Panc1 (cell line): ENCODE measurements around the gene WASF2. TPM values are rescaled to one million over a fixed set of nuclear protein-coding genes. Genes with fewer than 3 reads are reported as not detected.

Experiments used
- ATAC-seq: fragments of 200-7000 bp; cut with Tn5 transposase; 2 replicates; pipeline ENCODE4 v1.9.1; 2020; ENCODE audit warnings: mild to moderate bottlenecking, moderate library complexity
- BruUV-seq: library from RNA; stranded (reverse); fragments of 400-500 nt; replicated peaks from 2 replicates; lab custom pipeline; 2021; lab: Mats Ljungman, UMichigan
- CTCF ChIA-PET: fragments of 300-600 bp; sonication (Branson Sonifier 250); formaldehyde crosslinking; loops from one replicate; lab custom pipeline; 2022; ENCODE audit warnings: antibody characterized with exemption; lab: Charles Lee
- POLR2A ChIA-PET: fragments of 300-600 bp; sonication (Branson Sonifier 250); formaldehyde crosslinking; loops from one replicate; lab custom pipeline; 2022; ENCODE audit warnings: antibody characterized with exemption; lab: Charles Lee
- DNase-seq: peaks from one replicate; pipeline ENCODE4 v3.0.0-alpha.2; 2010; ENCODE audit warnings: low read depth, low spot score
- H3K27ac ChIP-seq: 2 replicates; pipeline ENCODE4 v1.5.1; 2011; ENCODE audit warnings: mild to moderate bottlenecking, low read length, inconsistent platforms
- H3K27me3 ChIP-seq: fragments of 200-500 bp; sonication (Bioruptor generic); 2 replicates; pipeline ENCODE4 v1.6.0; 2014; ENCODE audit warnings: low read length, inconsistent platforms; ENCODE audit not compliant: control insufficient read depth, insufficient read depth
- H3K36me3 ChIP-seq: fragments of 200-500 bp; sonication (Bioruptor generic); 2 replicates; pipeline ENCODE4 v1.5.1; 2014; ENCODE audit warnings: inconsistent platforms, mild to moderate bottlenecking, low read length, moderate library complexity; ENCODE audit not compliant: control insufficient read depth, insufficient read depth
- H3K4me1 ChIP-seq: 2 replicates; pipeline ENCODE4 v1.5.1; 2011; ENCODE audit warnings: inconsistent platforms, mild to moderate bottlenecking, low read length, moderate library complexity; ENCODE audit not compliant: control insufficient read depth, insufficient read depth
- H3K4me3 ChIP-seq, 2 experiments: 2 replicates each; pipeline ENCODE4 v1.5.1; 2011 to 2012; ENCODE audit warnings: low read depth in 2 of 2, low read length in 2 of 2, mild to moderate bottlenecking in 2 of 2, inconsistent platforms in 1 of 2, moderate library complexity in 1 of 2
- H3K9me3 ChIP-seq: fragments of 200-500 bp; sonication (Bioruptor generic); 2 replicates; pipeline ENCODE4 v1.5.1; 2014; ENCODE audit warnings: low read depth, mild to moderate bottlenecking, inconsistent platforms, low read length, moderate library complexity; ENCODE audit not compliant: control insufficient read depth, insufficient read depth
- POLR2AphosphoS5 ChIP-seq: IDR thresholded peaks from 2 replicates; pipeline ENCODE4 v1.6.1; 2012; ENCODE audit warnings: mild to moderate bottlenecking, low read depth, low read length, moderate library complexity
- SIN3A ChIP-seq: IDR thresholded peaks from 2 replicates; pipeline ENCODE4 v1.6.1; 2012; ENCODE audit warnings: low read depth, mild to moderate bottlenecking, low read length, moderate library complexity, borderline replicate concordance; ENCODE audit not compliant: insufficient read depth
- TCF7L2 ChIP-seq: IDR thresholded peaks from 2 replicates; pipeline ENCODE4 v1.6.1; 2011; ENCODE audit warnings: mild to moderate bottlenecking, low read depth, low read length, inconsistent platforms
- in situ Hi-C: cut with HindIII; loops from 2 replicates; pipeline ENCODE4 v1.10.0; 2016; ENCODE audit warnings: low sequenced_read_pairs, low pct_unique_long_range_greater_than_20kb
- intact Hi-C: fragments of 100-400 bp; cut with micrococcal nuclease; formaldehyde crosslinking; loops from one replicate; pipeline ENCODE4 v1.10.0; 2022; ENCODE audit not compliant: unreplicated experiment
- total RNA-seq: library from RNA; stranded (reverse); gene quantifications from one replicate; pipeline ENCODE4 v1.2.1, GENCODE V29; 2021; ENCODE audit not compliant: unreplicated experiment
- TF ChIP-seq, protein P1 (sequence below): fragments of 450-650 bp; IDR thresholded peaks from 2 replicates; pipeline ENCODE4 v1.5.1; 2017; ENCODE audit warnings: mild to moderate bottlenecking
- TF ChIP-seq, protein P2 (sequence below), 2 experiments: IDR thresholded peaks; 2 replicates each; pipeline ENCODE4 v1.6.1; 2011 to 2012; ENCODE audit warnings: low read depth in 2 of 2, control low read depth in 1 of 2, low read length in 1 of 2, mild to moderate bottlenecking in 1 of 2, moderate library complexity in 1 of 2; ENCODE audit not compliant: insufficient read depth in 1 of 2

The WASF2 gene
- total RNA-seq, 1 experiment from 2014 or later = 121 TPM

DNA sequence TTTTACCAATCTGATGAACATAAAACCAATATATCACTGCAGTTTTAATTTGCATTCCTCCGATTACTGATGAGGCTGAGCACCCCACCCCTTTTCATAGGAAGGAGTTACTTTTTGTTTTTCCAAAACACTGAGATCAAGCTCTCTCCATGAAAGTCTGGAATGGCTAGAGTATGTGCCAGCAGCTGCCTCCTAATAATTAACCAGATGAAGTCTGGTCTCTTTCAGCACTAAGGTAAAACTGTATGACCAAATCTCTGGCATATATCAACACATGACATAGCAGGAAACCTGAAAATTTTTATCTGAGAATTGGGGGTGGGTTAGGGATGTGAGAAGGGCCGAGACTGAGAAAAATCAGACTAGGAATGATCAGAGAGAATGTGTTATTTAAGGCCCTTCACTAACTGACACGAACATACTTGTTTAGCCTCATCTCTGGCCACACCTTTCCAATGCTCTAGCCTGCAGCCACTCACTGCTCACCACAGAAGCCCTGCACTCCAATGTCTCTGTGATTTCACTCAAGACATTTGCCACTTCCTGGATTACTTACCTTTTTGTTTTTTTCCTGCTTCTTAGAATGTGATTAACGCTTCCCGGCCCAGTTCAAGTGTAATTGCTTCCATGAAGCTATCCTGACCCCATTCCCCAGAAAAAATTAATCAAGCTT lies 34.7 kb downstream of the WASF2 start:
- Histone ChIP-seq H3K27ac (no peak overlapping the region), H3K36me3 (no peaks in the 10 kb centered on the region), H3K9me3 (no peaks in the 10 kb centered on the region), H3K4me1 (no peaks in the 10 kb centered on the region), H3K27me3 (no peaks in the 10 kb centered on the region), H3K4me3 (no peak overlapping the region)
- BruUV-seq = TSS peak; percentile 37
- ChIA-PET CTCF (no interaction called here), POLR2A (no interaction called here)
- no peak for ATAC-seq
- DNase-seq = no peak
- in situ Hi-C loops (no loop called here), intact Hi-C loops (no loop called here)
- TF ChIP-seq, protein P1, sequence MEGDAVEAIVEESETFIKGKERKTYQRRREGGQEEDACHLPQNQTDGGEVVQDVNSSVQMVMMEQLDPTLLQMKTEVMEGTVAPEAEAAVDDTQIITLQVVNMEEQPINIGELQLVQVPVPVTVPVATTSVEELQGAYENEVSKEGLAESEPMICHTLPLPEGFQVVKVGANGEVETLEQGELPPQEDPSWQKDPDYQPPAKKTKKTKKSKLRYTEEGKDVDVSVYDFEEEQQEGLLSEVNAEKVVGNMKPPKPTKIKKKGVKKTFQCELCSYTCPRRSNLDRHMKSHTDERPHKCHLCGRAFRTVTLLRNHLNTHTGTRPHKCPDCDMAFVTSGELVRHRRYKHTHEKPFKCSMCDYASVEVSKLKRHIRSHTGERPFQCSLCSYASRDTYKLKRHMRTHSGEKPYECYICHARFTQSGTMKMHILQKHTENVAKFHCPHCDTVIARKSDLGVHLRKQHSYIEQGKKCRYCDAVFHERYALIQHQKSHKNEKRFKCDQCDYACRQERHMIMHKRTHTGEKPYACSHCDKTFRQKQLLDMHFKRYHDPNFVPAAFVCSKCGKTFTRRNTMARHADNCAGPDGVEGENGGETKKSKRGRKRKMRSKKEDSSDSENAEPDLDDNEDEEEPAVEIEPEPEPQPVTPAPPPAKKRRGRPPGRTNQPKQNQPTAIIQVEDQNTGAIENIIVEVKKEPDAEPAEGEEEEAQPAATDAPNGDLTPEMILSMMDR = no peak
- TF ChIP-seq, protein P2, sequence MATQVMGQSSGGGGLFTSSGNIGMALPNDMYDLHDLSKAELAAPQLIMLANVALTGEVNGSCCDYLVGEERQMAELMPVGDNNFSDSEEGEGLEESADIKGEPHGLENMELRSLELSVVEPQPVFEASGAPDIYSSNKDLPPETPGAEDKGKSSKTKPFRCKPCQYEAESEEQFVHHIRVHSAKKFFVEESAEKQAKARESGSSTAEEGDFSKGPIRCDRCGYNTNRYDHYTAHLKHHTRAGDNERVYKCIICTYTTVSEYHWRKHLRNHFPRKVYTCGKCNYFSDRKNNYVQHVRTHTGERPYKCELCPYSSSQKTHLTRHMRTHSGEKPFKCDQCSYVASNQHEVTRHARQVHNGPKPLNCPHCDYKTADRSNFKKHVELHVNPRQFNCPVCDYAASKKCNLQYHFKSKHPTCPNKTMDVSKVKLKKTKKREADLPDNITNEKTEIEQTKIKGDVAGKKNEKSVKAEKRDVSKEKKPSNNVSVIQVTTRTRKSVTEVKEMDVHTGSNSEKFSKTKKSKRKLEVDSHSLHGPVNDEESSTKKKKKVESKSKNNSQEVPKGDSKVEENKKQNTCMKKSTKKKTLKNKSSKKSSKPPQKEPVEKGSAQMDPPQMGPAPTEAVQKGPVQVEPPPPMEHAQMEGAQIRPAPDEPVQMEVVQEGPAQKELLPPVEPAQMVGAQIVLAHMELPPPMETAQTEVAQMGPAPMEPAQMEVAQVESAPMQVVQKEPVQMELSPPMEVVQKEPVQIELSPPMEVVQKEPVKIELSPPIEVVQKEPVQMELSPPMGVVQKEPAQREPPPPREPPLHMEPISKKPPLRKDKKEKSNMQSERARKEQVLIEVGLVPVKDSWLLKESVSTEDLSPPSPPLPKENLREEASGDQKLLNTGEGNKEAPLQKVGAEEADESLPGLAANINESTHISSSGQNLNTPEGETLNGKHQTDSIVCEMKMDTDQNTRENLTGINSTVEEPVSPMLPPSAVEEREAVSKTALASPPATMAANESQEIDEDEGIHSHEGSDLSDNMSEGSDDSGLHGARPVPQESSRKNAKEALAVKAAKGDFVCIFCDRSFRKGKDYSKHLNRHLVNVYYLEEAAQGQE (IDR thresholded peaks at IDR 0.05; ENCODE audit: insufficient read depth in 1 of 2, low read depth in 2 of 2, low read length in 1 of 2) = no peak
- TF ChIP-seq POLR2AphosphoS5 (no peak), SIN3A (no peak), TCF7L2 (no peak)

DNA sequence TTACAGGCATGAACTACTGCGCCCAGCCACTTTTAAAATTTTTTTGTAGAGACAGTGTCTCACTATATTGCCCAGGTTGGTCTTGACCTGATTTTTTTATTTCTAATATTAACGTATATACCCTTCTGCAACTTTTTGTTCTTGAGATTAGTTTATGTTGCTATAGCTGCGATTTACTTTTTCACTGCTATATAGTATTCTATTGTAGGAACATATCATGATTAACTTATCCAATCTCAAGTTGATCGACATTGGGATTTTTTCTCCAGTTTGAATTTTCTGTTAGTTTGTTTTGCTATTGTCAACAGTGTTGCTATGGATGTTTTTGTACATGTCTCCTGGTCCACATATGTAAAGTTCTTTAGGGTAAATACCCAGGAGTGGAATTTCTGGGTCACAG lies 35.4 kb downstream of the WASF2 start:
- in situ Hi-C loops (no loop called here), intact Hi-C loops (no loop called here)
- no peaks in the 10 kb centered on the region for H3K27me3 ChIP-seq
- ATAC-seq (no peak), DNase-seq (no peak)
- H3K9me3 ChIP-seq = no peaks in the 10 kb centered on the region
- H3K27ac ChIP-seq = no peak overlapping the region
- TF ChIP-seq, protein P1 = no peak
- no peak for TF ChIP-seq TCF7L2
- no peak for TF ChIP-seq POLR2AphosphoS5
- TF ChIP-seq SIN3A = no peak
- TF ChIP-seq, protein P2 (IDR thresholded peaks at IDR 0.05; ENCODE audit: insufficient read depth in 1 of 2, low read depth in 2 of 2, low read length in 1 of 2) = no peak
- H3K4me1 ChIP-seq = no peaks in the 10 kb centered on the region
- ChIA-PET POLR2A (no interaction called here), CTCF (no interaction called here)
- BruUV-seq = no TSS peak
- H3K4me3 ChIP-seq = no peak overlapping the region
- no peaks in the 10 kb centered on the region for H3K36me3 ChIP-seq
